Sigmoid colon (tissue), 7 donors: ENCODE data around the gene TMEM92. TPM values are rescaled to one million over a fixed set of nuclear protein-coding genes. Genes with fewer than 3 reads are reported as not detected.
A peak's percentile ranks its signal among the peaks of the same experiment; 100 is the strongest.

Experiments used
- DNase-seq: peaks from one replicate; pipeline ENCODE4 v3.0.0-alpha.2; 2019
- H3K27ac ChIP-seq, 4 donors: fragments of 200-600 bp; sonication (generic); one replicate each; pipeline ENCODE4 v1.5.1; 2016 to 2019; ENCODE audit warnings: mild to moderate bottlenecking in 1 of 4
- H3K27me3 ChIP-seq, 3 donors: fragments of 200-600 bp; sonication (generic); one replicate each; pipeline ENCODE4 v1.5.1; 2019; ENCODE audit warnings: mild to moderate bottlenecking in 1 of 3
- H3K36me3 ChIP-seq, 4 donors: fragments of 200-600 bp; sonication (generic); one replicate each; pipeline ENCODE4 v1.5.1; 2016 to 2019
- H3K4me1 ChIP-seq, 4 donors: fragments of 200-600 bp; sonication (generic); one replicate each; pipeline ENCODE4 v1.5.1; 2017 to 2019
- H3K4me3 ChIP-seq, 4 donors: fragments of 200-600 bp; sonication (generic); one replicate each; pipeline ENCODE4 v1.5.1; 2017 to 2019; ENCODE audit warnings: mild to moderate bottlenecking in 2 of 4, moderate library complexity in 1 of 4
- H3K9me3 ChIP-seq, 4 donors: fragments of 200-600 bp in 3 of 4; sonication (generic) in 3 of 4; one replicate each; pipeline versions ENCODE4 v1.5.1 to v1.6.1; 2013 to 2019
- EP300 ChIP-seq, 4 donors: sonication (generic); formaldehyde crosslinking; IDR thresholded peaks; one replicate each; pipeline ENCODE4 v1.6.1; 2017; ENCODE audit warnings: antibody characterized with exemption in 4 of 4
- POLR2A ChIP-seq, 2 donors: fragments of 450-650 bp; IDR thresholded peaks; one replicate each; pipeline ENCODE4 v1.6.1; 2016; ENCODE audit warnings: antibody characterized with exemption in 2 of 2, mild to moderate bottlenecking in 2 of 2, moderate library complexity in 2 of 2
- POLR2AphosphoS5 ChIP-seq, 4 donors: sonication (generic); formaldehyde crosslinking; IDR thresholded peaks; one replicate each; pipeline ENCODE4 v1.6.1; 2017; ENCODE audit warnings: antibody characterized with exemption in 4 of 4
- WGBS, 2 donors: extraction: QIAGEN DNeasy Blood & Tissue Kit; methylation state at CpG; one replicate each; pipeline ENCODE4 v1.1.7; 2013; 5-methylcytosine and 5-hydroxymethylcytosine counted together
- intact Hi-C: fragments of 100-400 bp; cut with DNase I; formaldehyde crosslinking; loops from one replicate; pipeline ENCODE4 v1.15.1; 2023
- polyA plus RNA-seq, 3 donors: library from polyadenylated mRNA; stranded (reverse); fragments of 200-250 nt; gene quantifications; one replicate each; pipeline ENCODE4 v1.2.3, GENCODE V29; 2013
- total RNA-seq, 4 donors: library from RNA; depleted of rRNA; stranded (reverse); fragments of >200 nt; gene quantifications; one replicate each; pipeline ENCODE4 v1.1.0, GENCODE V29; 2016
- TF ChIP-seq, protein P1 (sequence below), 4 experiments: fragments of 450-650 bp in 3 of 4; fragments of 200-600 bp in 1 of 4; IDR thresholded peaks; one replicate each; pipeline ENCODE4 v1.5.1; 2016 to 2019; ENCODE audit warnings: antibody characterized with exemption in 4 of 4, mild to moderate bottlenecking in 3 of 4, moderate library complexity in 2 of 4
- donor health status: healthy with polysubstance abuse.
- donor health status: Bipolar disorder and iron deficiency.
- donor health status: healthy.

TMEM92 gene
- total and polyA plus RNA-seq, 7 donors = 2.5 to 9.7 (median 3.6) TPM; not detected in 4

GRCh38 chr17:50272711-50273653, 1.3 kb upstream of the TMEM92 start:
- DNase-seq = no peak
- Histone ChIP-seq H3K9me3 (no peaks in the 10 kb centered on the region), H3K4me1 (peaks cover 0 to 43% (median 36%) of the 10 kb centered on the region in 4 donors), H3K27me3 (no peaks in the 10 kb centered on the region), H3K4me3 (peak overlapping the region; percentile 41 to 63 (median 60)), H3K36me3 (no peaks in the 10 kb centered on the region), H3K27ac (peak overlapping the region; percentile 74 to 91 (median 86))
- TF ChIP-seq POLR2A (IDR thresholded peaks at IDR 0.05) (no peak), POLR2AphosphoS5 (IDR thresholded peaks at IDR 0.05) (peak in 1 of 4 donors; percentile 51), EP300 (IDR thresholded peaks at IDR 0.05) (no peak)
- TF ChIP-seq, protein P1, sequence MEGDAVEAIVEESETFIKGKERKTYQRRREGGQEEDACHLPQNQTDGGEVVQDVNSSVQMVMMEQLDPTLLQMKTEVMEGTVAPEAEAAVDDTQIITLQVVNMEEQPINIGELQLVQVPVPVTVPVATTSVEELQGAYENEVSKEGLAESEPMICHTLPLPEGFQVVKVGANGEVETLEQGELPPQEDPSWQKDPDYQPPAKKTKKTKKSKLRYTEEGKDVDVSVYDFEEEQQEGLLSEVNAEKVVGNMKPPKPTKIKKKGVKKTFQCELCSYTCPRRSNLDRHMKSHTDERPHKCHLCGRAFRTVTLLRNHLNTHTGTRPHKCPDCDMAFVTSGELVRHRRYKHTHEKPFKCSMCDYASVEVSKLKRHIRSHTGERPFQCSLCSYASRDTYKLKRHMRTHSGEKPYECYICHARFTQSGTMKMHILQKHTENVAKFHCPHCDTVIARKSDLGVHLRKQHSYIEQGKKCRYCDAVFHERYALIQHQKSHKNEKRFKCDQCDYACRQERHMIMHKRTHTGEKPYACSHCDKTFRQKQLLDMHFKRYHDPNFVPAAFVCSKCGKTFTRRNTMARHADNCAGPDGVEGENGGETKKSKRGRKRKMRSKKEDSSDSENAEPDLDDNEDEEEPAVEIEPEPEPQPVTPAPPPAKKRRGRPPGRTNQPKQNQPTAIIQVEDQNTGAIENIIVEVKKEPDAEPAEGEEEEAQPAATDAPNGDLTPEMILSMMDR (IDR thresholded peaks at IDR 0.05) = peak; percentile 53 to 99 (median 80)
- intact Hi-C loops = loop anchor here (1.0 to 5.0 kb wide), 3 partner anchors 17 to 156 kb away; no protein-coding TSS in a partner anchor
- 2 to 6% methylated on average over 57 of the region's 57 CpGs for WGBS, 2 donors

GRCh38 chr17:50273654-50274040, 619 bp upstream of the TMEM92 start:
- intact Hi-C loops = loop anchor here (1.0 to 5.0 kb wide), 2 partner anchors 73 to 156 kb away; no protein-coding TSS in a partner anchor
- WGBS, 2 donors = 54 to 76% methylated on average over 8 of the region's 8 CpGs
- H3K27ac ChIP-seq = peak overlapping the region in 3 of 4 donors; percentile 86 to 91 (median 87)
- H3K27me3 ChIP-seq = no peaks in the 10 kb centered on the region
- no peaks in the 10 kb centered on the region for H3K36me3 ChIP-seq
- peaks cover 0 to 41% (median 35%) of the 10 kb centered on the region in 4 donors for H3K4me1 ChIP-seq
- peak overlapping the region in 2 of 4 donors; percentile 59 to 63 for H3K4me3 ChIP-seq
- no peaks in the 10 kb centered on the region for H3K9me3 ChIP-seq
- DNase-seq = no peak
- TF ChIP-seq EP300 (IDR thresholded peaks at IDR 0.05) (no peak), POLR2A (IDR thresholded peaks at IDR 0.05) (no peak), POLR2AphosphoS5 (IDR thresholded peaks at IDR 0.05) (no peak)
- TF ChIP-seq, protein P1 (IDR thresholded peaks at IDR 0.05) = no peak

DNA sequence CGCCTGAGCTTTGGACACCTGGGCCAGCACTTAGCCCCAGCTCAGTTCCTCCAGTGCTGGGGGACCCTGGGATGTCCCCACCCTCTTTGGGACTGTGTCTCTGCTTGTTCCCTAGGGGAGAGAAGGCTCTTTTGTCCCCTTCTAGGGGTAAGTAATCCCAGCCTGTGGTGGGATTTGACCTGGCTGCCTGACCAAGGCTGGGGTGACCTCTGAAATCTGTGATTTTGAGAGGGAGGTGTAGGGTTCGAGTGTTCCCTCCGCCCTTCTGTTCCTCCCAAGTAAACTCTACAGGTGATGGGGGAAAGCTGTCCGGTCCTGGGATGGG, 593 bp downstream of the TMEM92 start:
- H3K27me3 ChIP-seq = no peaks in the 10 kb centered on the region
- H3K4me1 ChIP-seq = peaks cover 0 to 39% (median 32%) of the 10 kb centered on the region in 4 donors
- intact Hi-C loops = loop anchor here (5.0 kb wide), 1 partner anchor 158 kb away; no protein-coding TSS in a partner anchor
- WGBS, 2 donors = 52 to 70% methylated on average over 4 of the region's 4 CpGs
- H3K9me3 ChIP-seq = no peaks in the 10 kb centered on the region
- TF ChIP-seq POLR2AphosphoS5 (IDR thresholded peaks at IDR 0.05) (no peak), EP300 (IDR thresholded peaks at IDR 0.05) (no peak), POLR2A (IDR thresholded peaks at IDR 0.05) (no peak)
- TF ChIP-seq, protein P1 (IDR thresholded peaks at IDR 0.05) = no peak
- no peaks in the 10 kb centered on the region for H3K36me3 ChIP-seq
- no peak for DNase-seq
- H3K27ac ChIP-seq = no peak overlapping the region
- H3K4me3 ChIP-seq = no peak overlapping the region

GRCh38 chr17:50275279-50275678, 1.0 kb downstream of the TMEM92 start:
- Histone ChIP-seq H3K9me3 (no peaks in the 10 kb centered on the region), H3K36me3 (no peaks in the 10 kb centered on the region), H3K4me1 (peaks cover 0 to 34% (median 27%) of the 10 kb centered on the region in 4 donors), H3K4me3 (no peak overlapping the region), H3K27ac (no peak overlapping the region), H3K27me3 (no peaks in the 10 kb centered on the region)
- intact Hi-C loops = no loop called here
- 58 to 72% methylated on average over 7 of the region's 7 CpGs for WGBS, 2 donors
- peak; percentile 53 for DNase-seq
- TF ChIP-seq EP300 (IDR thresholded peaks at IDR 0.05) = no peak

DNA sequence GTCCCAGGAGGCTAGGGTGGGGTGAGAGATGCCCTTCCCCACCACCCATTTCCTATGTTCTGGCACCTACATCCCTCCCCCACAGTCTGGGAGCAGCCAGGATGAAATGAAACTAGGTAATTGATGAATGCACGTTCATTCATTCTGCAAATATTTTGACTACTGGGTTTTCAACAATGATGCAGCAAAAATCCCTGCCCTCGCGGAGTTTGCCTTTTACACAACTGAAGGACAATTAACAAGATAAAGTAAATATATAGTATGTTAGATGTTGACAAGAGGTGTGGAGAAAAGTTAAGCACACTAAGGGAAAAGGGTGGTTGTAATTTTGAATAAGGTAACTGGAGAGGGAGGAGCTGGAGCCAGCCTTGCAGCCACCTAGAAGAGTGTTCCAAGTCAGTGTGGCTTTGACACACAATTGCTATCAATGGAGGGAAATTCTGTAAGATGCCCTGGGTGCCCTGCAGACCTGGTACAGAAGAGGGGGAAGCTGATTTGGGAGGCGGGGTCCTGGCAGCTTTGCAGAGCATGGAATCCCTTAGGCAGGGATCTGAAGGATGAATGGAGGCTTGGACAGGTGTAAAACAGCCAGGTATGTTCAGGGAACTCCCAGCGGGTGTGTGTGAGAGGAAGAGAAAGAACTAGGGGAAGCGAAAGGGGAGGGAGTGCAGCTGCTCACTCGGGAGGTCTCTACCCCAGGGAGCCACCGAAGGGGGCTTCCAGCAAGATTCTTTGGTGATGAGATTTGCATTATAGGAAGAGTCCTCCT, 2.5 kb downstream of the TMEM92 start:
- Histone ChIP-seq H3K9me3 (no peaks in the 10 kb centered on the region), H3K36me3 (no peaks in the 10 kb centered on the region), H3K4me1 (peaks cover 0 to 23% (median 16%) of the 10 kb centered on the region in 4 donors), H3K27me3 (no peaks in the 10 kb centered on the region), H3K4me3 (no peak overlapping the region), H3K27ac (no peak overlapping the region)
- TF ChIP-seq POLR2A (IDR thresholded peaks at IDR 0.05) = no peak
- no peak for TF ChIP-seq POLR2AphosphoS5 (IDR thresholded peaks at IDR 0.05)
- TF ChIP-seq, protein P1 (IDR thresholded peaks at IDR 0.05) = no peak
- TF ChIP-seq EP300 (IDR thresholded peaks at IDR 0.05) = no peak
- no peak for DNase-seq
- 8 to 38% methylated on average over 8 of the region's 8 CpGs for WGBS, 2 donors
- intact Hi-C loops = no loop called here
